ENCODE data around the gene TNNT1.

Gene TNNT1

GRCh38 chr19:55116859-55117662 is 31.9 kb downstream of the TNNT1 start, which contains the start of gene PPP1R12C:
PPP1R12C (minus strand) TSS chr19:55117637; CDS start chr19:55117543, 94 bp downstream.
- peak within 1 kb of the TSS; percentile 55 for H3K18ac ChIP-seq (ENCODE audit: low read length)
- H3K36me3 ChIP-seq (ENCODE audit: control insufficient read depth, insufficient read depth, low read length), result no peaks in the 10 kb centered on the region
- DNase-seq, result no peak
- peaks cover 8% of the 10 kb centered on the region for H3K4me1 ChIP-seq (ENCODE audit: control insufficient read depth, low read depth, low read length)
- peak within 1 kb of the TSS; percentile 95 for H3K9ac ChIP-seq (ENCODE audit: low read length)
- no peak within 1 kb of the TSS for H3K27ac ChIP-seq (ENCODE audit: low read depth, low read length)
- peak within 1 kb of the TSS; percentile 56 for H3K4ac ChIP-seq (ENCODE audit: low read depth, low read length)
- H2AK5ac ChIP-seq (ENCODE audit: low read length), result peak within 1 kb of the TSS; percentile 78
- peak within 1 kb of the TSS; percentile 91 for H3K4me3 ChIP-seq (ENCODE audit: low read length)
- H2BK5ac ChIP-seq (ENCODE audit: low read length), result no peak within 1 kb of the TSS
- peak within 1 kb of the TSS; percentile 93 for H3K4me2 ChIP-seq (ENCODE audit: low read length)
- peaks cover 34% of the 10 kb centered on the region for H3K79me1 ChIP-seq (ENCODE audit: low read length)
- WGBS (ENCODE audit: extremely low coverage, insufficient coverage, low lambda C conversion rate), result no CpG with 5 or more reads among the region's 97 CpGs
- no peak within 1 kb of the TSS for H2BK15ac ChIP-seq (replicated peaks; ENCODE audit: low read depth)
- peak within 1 kb of the TSS; percentile 94 for H3K23ac ChIP-seq (ENCODE audit: low read length)
- H3K56ac ChIP-seq (ENCODE audit: low read length), result peak within 1 kb of the TSS; percentile 96
- no peak within 1 kb of the TSS for H4K5ac ChIP-seq (ENCODE audit: low read length)
- H3K79me2 ChIP-seq (ENCODE audit: control insufficient read depth, insufficient read depth, low read length), result peaks cover 40% of the 10 kb centered on the region
- H3K27me3 ChIP-seq (ENCODE audit: insufficient read depth, low read length, poor library complexity), result no peaks in the 10 kb centered on the region
- no peak within 1 kb of the TSS for H2BK120ac ChIP-seq (ENCODE audit: low read depth, low read length)
- peak within 1 kb of the TSS; percentile 83 for H4K8ac ChIP-seq (ENCODE audit: low read depth, low read length)

- H2BK5ac ChIP-seq (ENCODE audit: low read length), result no peak overlapping the region
- peak overlapping the region; percentile 94 for H3K23ac ChIP-seq (ENCODE audit: low read length)
- H2BK120ac ChIP-seq (ENCODE audit: low read depth, low read length), result no peak overlapping the region
- H3K79me2 ChIP-seq (ENCODE audit: control insufficient read depth, insufficient read depth, low read length), result peaks cover 40% of the 10 kb centered on the region
- H3K9ac ChIP-seq (ENCODE audit: low read length), result peak overlapping the region; percentile 95
- peak; percentile 64 for DNase-seq
- no peak overlapping the region for H2BK15ac ChIP-seq (replicated peaks; ENCODE audit: low read depth)
- no peak overlapping the region for H3K27ac ChIP-seq (ENCODE audit: low read depth, low read length)
- WGBS (ENCODE audit: extremely low coverage, insufficient coverage, low lambda C conversion rate), result no CpG with 5 or more reads among the region's 25 CpGs
- H3K4me3 ChIP-seq (ENCODE audit: low read length), result peak overlapping the region; percentile 91
- peaks cover 36% of the 10 kb centered on the region for H3K79me1 ChIP-seq (ENCODE audit: low read length)
- no peak overlapping the region for H3K4ac ChIP-seq (ENCODE audit: low read depth, low read length)
- H3K27me3 ChIP-seq (ENCODE audit: insufficient read depth, low read length, poor library complexity), result no peaks in the 10 kb centered on the region
- peak overlapping the region; percentile 78 for H2AK5ac ChIP-seq (ENCODE audit: low read length)
- no peak overlapping the region for H4K5ac ChIP-seq (ENCODE audit: low read length)
- peak overlapping the region; percentile 96 for H3K56ac ChIP-seq (ENCODE audit: low read length)
- H3K18ac ChIP-seq (ENCODE audit: low read length), result no peak overlapping the region
- peaks cover 8% of the 10 kb centered on the region for H3K4me1 ChIP-seq (ENCODE audit: control insufficient read depth, low read depth, low read length)
- H4K8ac ChIP-seq (ENCODE audit: low read depth, low read length), result no peak overlapping the region
- H3K36me3 ChIP-seq (ENCODE audit: control insufficient read depth, insufficient read depth, low read length), result no peaks in the 10 kb centered on the region
- peak overlapping the region; percentile 93 for H3K4me2 ChIP-seq (ENCODE audit: low read length)
Measured at GRCh38 chr19:55116232-55116858, 32.7 kb downstream of the TNNT1 start.

GRCh38 chr19:55115446-55116065 is 33.5 kb downstream of the TNNT1 start:
- WGBS (ENCODE audit: extremely low coverage, insufficient coverage, low lambda C conversion rate), result no CpG with 5 or more reads among the region's 13 CpGs
- peak; percentile 66 for DNase-seq
- Histone ChIP-seq H3K27ac (ENCODE audit: low read depth, low read length) (no peak overlapping the region), H3K4ac (ENCODE audit: low read depth, low read length) (no peak overlapping the region), H2BK15ac (replicated peaks; ENCODE audit: low read depth) (no peak overlapping the region), H4K8ac (ENCODE audit: low read depth, low read length) (no peak overlapping the region), H3K9ac (ENCODE audit: low read length) (peak overlapping the region; percentile 95), H2AK5ac (ENCODE audit: low read length) (no peak overlapping the region), H2BK120ac (ENCODE audit: low read depth, low read length) (no peak overlapping the region), H3K4me2 (ENCODE audit: low read length) (peak overlapping the region; percentile 93), H3K4me1 (ENCODE audit: control insufficient read depth, low read depth, low read length) (peaks cover 8% of the 10 kb centered on the region), H3K27me3 (ENCODE audit: insufficient read depth, low read length, poor library complexity) (no peaks in the 10 kb centered on the region), H3K36me3 (ENCODE audit: control insufficient read depth, insufficient read depth, low read length) (no peaks in the 10 kb centered on the region), H3K18ac (ENCODE audit: low read length) (no peak overlapping the region), H3K4me3 (ENCODE audit: low read length) (no peak overlapping the region), H3K23ac (ENCODE audit: low read length) (no peak overlapping the region), H3K79me2 (ENCODE audit: control insufficient read depth, insufficient read depth, low read length) (peaks cover 40% of the 10 kb centered on the region), H4K5ac (ENCODE audit: low read length) (no peak overlapping the region), H3K79me1 (ENCODE audit: low read length) (peaks cover 36% of the 10 kb centered on the region), H3K56ac (ENCODE audit: low read length) (peak overlapping the region; percentile 96), H2BK5ac (ENCODE audit: low read length) (no peak overlapping the region)

- Histone ChIP-seq H3K36me3 (ENCODE audit: control insufficient read depth, insufficient read depth, low read length) (no peaks in the 10 kb centered on the region), H3K27ac (ENCODE audit: low read depth, low read length) (no peak overlapping the region), H3K56ac (ENCODE audit: low read length) (no peak overlapping the region), H3K4ac (ENCODE audit: low read depth, low read length) (no peak overlapping the region), H3K4me2 (ENCODE audit: low read length) (no peak overlapping the region), H2AK5ac (ENCODE audit: low read length) (no peak overlapping the region), H3K4me3 (ENCODE audit: low read length) (no peak overlapping the region), H2BK5ac (ENCODE audit: low read length) (no peak overlapping the region), H3K9ac (ENCODE audit: low read length) (no peak overlapping the region), H3K23ac (ENCODE audit: low read length) (no peak overlapping the region), H3K79me2 (ENCODE audit: control insufficient read depth, insufficient read depth, low read length) (peaks cover 40% of the 10 kb centered on the region), H3K27me3 (ENCODE audit: insufficient read depth, low read length, poor library complexity) (no peaks in the 10 kb centered on the region), H2BK120ac (ENCODE audit: low read depth, low read length) (no peak overlapping the region), H2BK15ac (replicated peaks; ENCODE audit: low read depth) (no peak overlapping the region), H3K4me1 (ENCODE audit: control insufficient read depth, low read depth, low read length) (peaks cover 8% of the 10 kb centered on the region), H3K79me1 (ENCODE audit: low read length) (peaks cover 38% of the 10 kb centered on the region), H4K8ac (ENCODE audit: low read depth, low read length) (no peak overlapping the region), H4K5ac (ENCODE audit: low read length) (no peak overlapping the region), H3K18ac (ENCODE audit: low read length) (no peak overlapping the region)
- WGBS (ENCODE audit: extremely low coverage, insufficient coverage, low lambda C conversion rate), result no CpG with 5 or more reads among the region's 9 CpGs
- DNase-seq, result no peak
Measured at GRCh38 chr19:55114566-55115145, 34.4 kb downstream of the TNNT1 start.

GRCh38 chr19:55113570-55114039 is 35.4 kb downstream of the TNNT1 start:
- Histone ChIP-seq H3K4me1 (ENCODE audit: control insufficient read depth, low read depth, low read length) (peaks cover 8% of the 10 kb centered on the region), H3K18ac (ENCODE audit: low read length) (no peak overlapping the region), H3K4me2 (ENCODE audit: low read length) (no peak overlapping the region), H2BK120ac (ENCODE audit: low read depth, low read length) (no peak overlapping the region), H3K4ac (ENCODE audit: low read depth, low read length) (no peak overlapping the region), H3K27ac (ENCODE audit: low read depth, low read length) (no peak overlapping the region), H4K5ac (ENCODE audit: low read length) (no peak overlapping the region), H3K9ac (ENCODE audit: low read length) (no peak overlapping the region), H4K8ac (ENCODE audit: low read depth, low read length) (no peak overlapping the region), H2BK5ac (ENCODE audit: low read length) (no peak overlapping the region), H3K36me3 (ENCODE audit: control insufficient read depth, insufficient read depth, low read length) (no peaks in the 10 kb centered on the region), H3K79me2 (ENCODE audit: control insufficient read depth, insufficient read depth, low read length) (peaks cover 40% of the 10 kb centered on the region), H3K23ac (ENCODE audit: low read length) (no peak overlapping the region), H3K27me3 (ENCODE audit: insufficient read depth, low read length, poor library complexity) (no peaks in the 10 kb centered on the region), H3K56ac (ENCODE audit: low read length) (no peak overlapping the region), H3K79me1 (ENCODE audit: low read length) (peaks cover 40% of the 10 kb centered on the region), H2BK15ac (replicated peaks; ENCODE audit: low read depth) (no peak overlapping the region), H2AK5ac (ENCODE audit: low read length) (no peak overlapping the region), H3K4me3 (ENCODE audit: low read length) (no peak overlapping the region)
- DNase-seq, result peak; percentile 99
- no CpG with 5 or more reads among the region's 12 CpGs for whole genome bisulfite sequencing (ENCODE audit: extremely low coverage, insufficient coverage, low lambda C conversion rate)

All from mesendoderm (in vitro differentiated cells).